Measurements from ENCODE around the gene AGAP1. TPM values are rescaled to one million over a fixed set of nuclear protein-coding genes. Genes with fewer than 3 reads are reported as not detected.
A peak's percentile ranks its signal among the peaks of the same experiment; 100 is the strongest.

Gene AGAP1
- total and polyA plus RNA-seq, 4 donors = 2.0 to 8.5 (median 5.4) TPM

GRCh38 chr2:235668782-235669181, 174.9 kb downstream of the AGAP1 start:
- Histone ChIP-seq H3K27me3 (ENCODE audit: control insufficient read depth in 4 of 4, insufficient read depth in 4 of 4, low read length in 3 of 4) (peaks cover 0 to 6% (median 0%) of the 10 kb centered on the region in 4 donors), H3K27ac (ENCODE audit: low read depth in 1 of 2, low read length in 2 of 2) (no peak overlapping the region), H3K36me3 (ENCODE audit: control insufficient read depth in 4 of 4, insufficient read depth in 3 of 4, low read depth in 1 of 4, low read length in 3 of 4) (no peaks in the 10 kb centered on the region), H3K4me3 (ENCODE audit: low read depth in 1 of 3, low read length in 3 of 3) (no peak overlapping the region), H3K4me1 (ENCODE audit: control insufficient read depth in 4 of 4, insufficient read depth in 4 of 4, low read length in 3 of 4) (peaks cover 5 to 24% (median 15%) of the 10 kb centered on the region in 4 donors), H3K9ac (ENCODE audit: low read depth in 1 of 2, low read length in 2 of 2) (no peak overlapping the region), H3K9me3 (ENCODE audit: control insufficient read depth in 4 of 4, low read length in 3 of 4) (no peaks in the 10 kb centered on the region)
- no peak for DNase-seq (ENCODE audit: low spot score)
- WGBS = 97% methylated on average over 4 of the region's 4 CpGs
- TF ChIP-seq FOXA1 (IDR thresholded peaks at IDR 0.05) (no peak), RAD21 (IDR thresholded peaks at IDR 0.05) (no peak), EGR1 (IDR thresholded peaks at IDR 0.05; ENCODE audit: low read depth in 2 of 2) (no peak), HNF4A (conservative IDR thresholded peaks at IDR 0.05) (no peak), JUND (IDR thresholded peaks at IDR 0.05) (no peak)
- TF ChIP-seq, protein P1, sequence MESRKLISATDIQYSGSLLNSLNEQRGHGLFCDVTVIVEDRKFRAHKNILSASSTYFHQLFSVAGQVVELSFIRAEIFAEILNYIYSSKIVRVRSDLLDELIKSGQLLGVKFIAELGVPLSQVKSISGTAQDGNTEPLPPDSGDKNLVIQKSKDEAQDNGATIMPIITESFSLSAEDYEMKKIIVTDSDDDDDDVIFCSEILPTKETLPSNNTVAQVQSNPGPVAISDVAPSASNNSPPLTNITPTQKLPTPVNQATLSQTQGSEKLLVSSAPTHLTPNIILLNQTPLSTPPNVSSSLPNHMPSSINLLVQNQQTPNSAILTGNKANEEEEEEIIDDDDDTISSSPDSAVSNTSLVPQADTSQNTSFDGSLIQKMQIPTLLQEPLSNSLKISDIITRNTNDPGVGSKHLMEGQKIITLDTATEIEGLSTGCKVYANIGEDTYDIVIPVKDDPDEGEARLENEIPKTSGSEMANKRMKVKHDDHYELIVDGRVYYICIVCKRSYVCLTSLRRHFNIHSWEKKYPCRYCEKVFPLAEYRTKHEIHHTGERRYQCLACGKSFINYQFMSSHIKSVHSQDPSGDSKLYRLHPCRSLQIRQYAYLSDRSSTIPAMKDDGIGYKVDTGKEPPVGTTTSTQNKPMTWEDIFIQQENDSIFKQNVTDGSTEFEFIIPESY (IDR thresholded peaks at IDR 0.05) = no peak

DNA sequence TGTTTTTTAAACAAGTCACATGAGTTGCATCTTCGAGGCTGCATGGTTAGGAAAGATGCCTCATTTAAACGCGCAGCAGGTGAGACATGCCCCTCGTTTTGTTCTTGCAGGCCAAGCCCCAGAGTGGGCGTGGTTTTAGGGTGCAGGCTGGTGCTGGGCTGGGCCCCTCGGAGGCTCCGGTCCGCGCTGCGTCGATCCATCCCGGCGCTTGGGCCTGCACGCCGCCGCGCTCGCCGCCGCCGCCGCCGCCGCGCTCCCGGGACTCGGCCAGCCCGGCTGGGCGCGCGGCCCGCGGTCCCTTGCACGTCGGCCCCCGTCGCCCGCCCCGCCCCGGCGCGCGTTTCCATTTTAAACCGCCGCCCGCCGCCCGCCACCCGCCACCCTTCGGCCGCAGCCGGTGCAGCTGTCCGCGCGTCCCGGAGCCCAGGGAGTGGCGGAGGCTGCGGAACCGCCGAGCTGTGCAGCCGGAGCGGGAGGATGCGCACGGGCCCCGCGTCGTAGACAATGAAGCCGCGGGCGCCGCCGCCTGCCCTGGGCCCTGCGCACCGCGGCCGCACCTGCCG, 175.5 kb downstream of the AGAP1 start:
- H3K27ac ChIP-seq (ENCODE audit: low read depth in 1 of 2, low read length in 2 of 2) = no peak overlapping the region
- TF ChIP-seq RXRA (IDR thresholded peaks at IDR 0.05) = no peak
- TF ChIP-seq FOXA2 (IDR thresholded peaks at IDR 0.05) = no peak
- TF ChIP-seq REST (IDR thresholded peaks at IDR 0.05) = no peak
- TF ChIP-seq, protein P2, sequence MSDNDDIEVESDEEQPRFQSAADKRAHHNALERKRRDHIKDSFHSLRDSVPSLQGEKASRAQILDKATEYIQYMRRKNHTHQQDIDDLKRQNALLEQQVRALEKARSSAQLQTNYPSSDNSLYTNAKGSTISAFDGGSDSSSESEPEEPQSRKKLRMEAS (IDR thresholded peaks at IDR 0.05) = no peak
- no peak for TF ChIP-seq SP1 (IDR thresholded peaks at IDR 0.05)
- TF ChIP-seq NR2F2 (IDR thresholded peaks at IDR 0.05) = no peak
- TF ChIP-seq ATF3 (IDR thresholded peaks at IDR 0.05) = no peak
- TF ChIP-seq JUND (IDR thresholded peaks at IDR 0.05) = no peak
- TF ChIP-seq, protein P1 (IDR thresholded peaks at IDR 0.05) = no peak
- TF ChIP-seq HNF4A (conservative IDR thresholded peaks at IDR 0.05) = no peak
- no peak for TF ChIP-seq HNF4G (IDR thresholded peaks at IDR 0.05)
- no peak for TF ChIP-seq EGR1 (IDR thresholded peaks at IDR 0.05; ENCODE audit: low read depth in 2 of 2)
- TF ChIP-seq FOXA1 (IDR thresholded peaks at IDR 0.05) = no peak
- TF ChIP-seq YY1 (IDR thresholded peaks at IDR 0.05) = no peak
- no peak for TF ChIP-seq CTCF (IDR thresholded peaks at IDR 0.05; ENCODE audit: low read depth, low read length, missing input control)
- TF ChIP-seq GABPA (IDR thresholded peaks at IDR 0.05 in 1 of 2, conservative IDR thresholded peaks at IDR 0.05 in 1 of 2) = no peak
- TF ChIP-seq RAD21 (IDR thresholded peaks at IDR 0.05) = no peak
- TF ChIP-seq TAF1 (conservative IDR thresholded peaks at IDR 0.05) = no peak
- H3K9ac ChIP-seq (ENCODE audit: low read depth in 1 of 2, low read length in 2 of 2) = no peak overlapping the region
- no peaks in the 10 kb centered on the region for H3K9me3 ChIP-seq (ENCODE audit: control insufficient read depth in 4 of 4, low read length in 3 of 4)
- H3K4me1 ChIP-seq (ENCODE audit: control insufficient read depth in 4 of 4, insufficient read depth in 4 of 4, low read length in 3 of 4) = peaks cover 5 to 24% (median 15%) of the 10 kb centered on the region in 4 donors
- WGBS = under 1% methylated on average over 77 of the region's 77 CpGs
- H3K36me3 ChIP-seq (ENCODE audit: control insufficient read depth in 4 of 4, insufficient read depth in 3 of 4, low read depth in 1 of 4, low read length in 3 of 4) = no peaks in the 10 kb centered on the region
- H3K27me3 ChIP-seq (ENCODE audit: control insufficient read depth in 4 of 4, insufficient read depth in 4 of 4, low read length in 3 of 4) = peaks cover 0 to 6% (median 0%) of the 10 kb centered on the region in 4 donors
- peak overlapping the region in 1 of 3 donors; percentile 79 for H3K4me3 ChIP-seq (ENCODE audit: low read depth in 1 of 3, low read length in 3 of 3)
- peak; percentile 65 for DNase-seq (ENCODE audit: low spot score)

All from liver (tissue), 9 donors.